ENCODE results near the gene RSU1.

GRCh38 chr10:16656895-16657294 lies 160.3 kb downstream of the RSU1 start:
- no peak for TF ChIP-seq CTCF (IDR thresholded peaks at IDR 0.05)
- no peak for TF ChIP-seq POLR2A (IDR thresholded peaks at IDR 0.05)

Data from tibial nerve (tissue), 3 donors.